Measurements from ENCODE around the gene TRAFD1.

The TRAFD1 gene

GRCh38 chr12:112168561-112168971 lies 43.2 kb downstream of the TRAFD1 start:
- H3K27ac ChIP-seq (ENCODE audit: low read length) = no peak overlapping the region
- WGBS (ENCODE audit: insufficient coverage, insufficient read length) = no CpG with 5 or more reads among the region's 8 CpGs

GRCh38 chr12:112169161-112169872 lies 44.0 kb downstream of the TRAFD1 start:
- H3K27ac ChIP-seq (ENCODE audit: low read length) = no peak overlapping the region
- no peak for DNase-seq (ENCODE audit: low read depth, low spot score)
- H3K4me1 ChIP-seq (ENCODE audit: control insufficient read depth, insufficient read depth, low read length) = no peaks in the 10 kb centered on the region
- no peaks in the 10 kb centered on the region for H3K9me3 ChIP-seq (ENCODE audit: control insufficient read depth, insufficient read depth, low read length)
- no peaks in the 10 kb centered on the region for H3K27me3 ChIP-seq (ENCODE audit: control insufficient read depth, insufficient read depth, low read length)
- H3K4me3 ChIP-seq (ENCODE audit: low read length) = no peak overlapping the region
- H3K36me3 ChIP-seq (ENCODE audit: control insufficient read depth, insufficient read depth, low read length) = peaks cover 4% of the 10 kb centered on the region; the same call in 1 of the 2 replicates
- no CpG with 5 or more reads among the region's 19 CpGs for WGBS (ENCODE audit: insufficient coverage, insufficient read length)

More at GRCh38 chr12:112168561-112168971, 43.2 kb downstream of the TRAFD1 start:
- peaks cover 4% of the 10 kb centered on the region; the same call in 1 of the 2 replicates for H3K36me3 ChIP-seq (ENCODE audit: control insufficient read depth, insufficient read depth, low read length)
- H3K27me3 ChIP-seq (ENCODE audit: control insufficient read depth, insufficient read depth, low read length) = no peaks in the 10 kb centered on the region
- no peak for DNase-seq (ENCODE audit: low read depth, low spot score)
- no peak overlapping the region for H3K4me3 ChIP-seq (ENCODE audit: low read length)
- no peaks in the 10 kb centered on the region for H3K4me1 ChIP-seq (ENCODE audit: control insufficient read depth, insufficient read depth, low read length)
- no peaks in the 10 kb centered on the region for H3K9me3 ChIP-seq (ENCODE audit: control insufficient read depth, insufficient read depth, low read length)

GRCh38 chr12:112169966-112170365 lies 44.6 kb downstream of the TRAFD1 start:
- no peak overlapping the region for H3K4me3 ChIP-seq (ENCODE audit: low read length)
- WGBS (ENCODE audit: insufficient coverage, insufficient read length) = no CpG with 5 or more reads among the region's 7 CpGs
- H3K36me3 ChIP-seq (ENCODE audit: control insufficient read depth, insufficient read depth, low read length) = peaks cover 6% of the 10 kb centered on the region; the same call in 1 of the 2 replicates
- H3K27ac ChIP-seq (ENCODE audit: low read length) = no peak overlapping the region
- H3K9me3 ChIP-seq (ENCODE audit: control insufficient read depth, insufficient read depth, low read length) = no peaks in the 10 kb centered on the region
- H3K4me1 ChIP-seq (ENCODE audit: control insufficient read depth, insufficient read depth, low read length) = no peaks in the 10 kb centered on the region
- no peak for DNase-seq (ENCODE audit: low read depth, low spot score)
- no peaks in the 10 kb centered on the region for H3K27me3 ChIP-seq (ENCODE audit: control insufficient read depth, insufficient read depth, low read length)

GRCh38 chr12:112170376-112170775 lies 45.0 kb downstream of the TRAFD1 start:
- DNase-seq (ENCODE audit: low read depth, low spot score) = no peak
- Histone ChIP-seq H3K36me3 (ENCODE audit: control insufficient read depth, insufficient read depth, low read length) (peaks cover 6% of the 10 kb centered on the region; the same call in 1 of the 2 replicates), H3K27me3 (ENCODE audit: control insufficient read depth, insufficient read depth, low read length) (no peaks in the 10 kb centered on the region), H3K27ac (ENCODE audit: low read length) (no peak overlapping the region), H3K9me3 (ENCODE audit: control insufficient read depth, insufficient read depth, low read length) (no peaks in the 10 kb centered on the region), H3K4me1 (ENCODE audit: control insufficient read depth, insufficient read depth, low read length) (no peaks in the 10 kb centered on the region), H3K4me3 (ENCODE audit: low read length) (no peak overlapping the region)
- WGBS (ENCODE audit: insufficient coverage, insufficient read length) = no CpG with 5 or more reads among the region's 8 CpGs

- DNase-seq (ENCODE audit: low read depth, low spot score) = no peak
- Histone ChIP-seq H3K36me3 (ENCODE audit: control insufficient read depth, insufficient read depth, low read length) (peaks cover 6% of the 10 kb centered on the region; the same call in 1 of the 2 replicates), H3K4me3 (ENCODE audit: low read length) (no peak overlapping the region), H3K27ac (ENCODE audit: low read length) (no peak overlapping the region), H3K27me3 (ENCODE audit: control insufficient read depth, insufficient read depth, low read length) (no peaks in the 10 kb centered on the region), H3K9me3 (ENCODE audit: control insufficient read depth, insufficient read depth, low read length) (no peaks in the 10 kb centered on the region), H3K4me1 (ENCODE audit: control insufficient read depth, insufficient read depth, low read length) (no peaks in the 10 kb centered on the region)
- WGBS (ENCODE audit: insufficient coverage, insufficient read length) = no CpG with 5 or more reads among the region's 17 CpGs
Observed at GRCh38 chr12:112170971-112171596, 45.7 kb downstream of the TRAFD1 start.

GRCh38 chr12:112172556-112173324 lies 47.4 kb downstream of the TRAFD1 start:
- Histone ChIP-seq H3K27ac (ENCODE audit: low read length) (no peak overlapping the region), H3K36me3 (ENCODE audit: control insufficient read depth, insufficient read depth, low read length) (peaks cover 6% of the 10 kb centered on the region; the same call in 1 of the 2 replicates), H3K9me3 (ENCODE audit: control insufficient read depth, insufficient read depth, low read length) (no peaks in the 10 kb centered on the region), H3K4me1 (ENCODE audit: control insufficient read depth, insufficient read depth, low read length) (no peaks in the 10 kb centered on the region), H3K27me3 (ENCODE audit: control insufficient read depth, insufficient read depth, low read length) (no peaks in the 10 kb centered on the region), H3K4me3 (ENCODE audit: low read length) (no peak overlapping the region)
- no peak for DNase-seq (ENCODE audit: low read depth, low spot score)
- WGBS (ENCODE audit: insufficient coverage, insufficient read length) = no CpG with 5 or more reads among the region's 21 CpGs

- H3K4me3 ChIP-seq (ENCODE audit: low read length) = no peak overlapping the region
- H3K36me3 ChIP-seq (ENCODE audit: control insufficient read depth, insufficient read depth, low read length) = peaks cover 17% of the 10 kb centered on the region
- WGBS (ENCODE audit: insufficient coverage, insufficient read length) = no CpG with 5 or more reads among the region's 20 CpGs
- H3K27me3 ChIP-seq (ENCODE audit: control insufficient read depth, insufficient read depth, low read length) = no peaks in the 10 kb centered on the region
- no peaks in the 10 kb centered on the region for H3K4me1 ChIP-seq (ENCODE audit: control insufficient read depth, insufficient read depth, low read length)
- no peaks in the 10 kb centered on the region for H3K9me3 ChIP-seq (ENCODE audit: control insufficient read depth, insufficient read depth, low read length)
- DNase-seq (ENCODE audit: low read depth, low spot score) = no peak
- no peak overlapping the region for H3K27ac ChIP-seq (ENCODE audit: low read length)
Observed at GRCh38 chr12:112175361-112176155, 50.2 kb downstream of the TRAFD1 start.

- Histone ChIP-seq H3K36me3 (ENCODE audit: control insufficient read depth, insufficient read depth, low read length) (peaks cover 13% of the 10 kb centered on the region), H3K4me1 (ENCODE audit: control insufficient read depth, insufficient read depth, low read length) (no peaks in the 10 kb centered on the region), H3K9me3 (ENCODE audit: control insufficient read depth, insufficient read depth, low read length) (no peaks in the 10 kb centered on the region), H3K27me3 (ENCODE audit: control insufficient read depth, insufficient read depth, low read length) (no peaks in the 10 kb centered on the region), H3K4me3 (ENCODE audit: low read length) (no peak overlapping the region), H3K27ac (ENCODE audit: low read length) (no peak overlapping the region)
- DNase-seq (ENCODE audit: low read depth, low spot score) = no peak
- WGBS (ENCODE audit: insufficient coverage, insufficient read length) = no CpG with 5 or more reads among the region's 11 CpGs
Observed at GRCh38 chr12:112176321-112177010, 51.1 kb downstream of the TRAFD1 start.

GRCh38 chr12:112178796-112179195 lies 53.4 kb downstream of the TRAFD1 start:
- peaks cover 13% of the 10 kb centered on the region for H3K36me3 ChIP-seq (ENCODE audit: control insufficient read depth, insufficient read depth, low read length)
- no CpG with 5 or more reads among the region's 15 CpGs for WGBS (ENCODE audit: insufficient coverage, insufficient read length)
- H3K27me3 ChIP-seq (ENCODE audit: control insufficient read depth, insufficient read depth, low read length) = no peaks in the 10 kb centered on the region
- DNase-seq (ENCODE audit: low read depth, low spot score) = no peak
- H3K27ac ChIP-seq (ENCODE audit: low read length) = no peak overlapping the region
- H3K4me3 ChIP-seq (ENCODE audit: low read length) = no peak overlapping the region
- H3K4me1 ChIP-seq (ENCODE audit: control insufficient read depth, insufficient read depth, low read length) = no peaks in the 10 kb centered on the region
- H3K9me3 ChIP-seq (ENCODE audit: control insufficient read depth, insufficient read depth, low read length) = no peaks in the 10 kb centered on the region
